Measurements from ENCODE around the gene PLAGL2.
"Not testable (repeated sequence)": the region's sequence is repeated elsewhere in the genome, so short reads cannot be mapped to it uniquely, and the experiment has no call there.

The PLAGL2 gene

DNA sequence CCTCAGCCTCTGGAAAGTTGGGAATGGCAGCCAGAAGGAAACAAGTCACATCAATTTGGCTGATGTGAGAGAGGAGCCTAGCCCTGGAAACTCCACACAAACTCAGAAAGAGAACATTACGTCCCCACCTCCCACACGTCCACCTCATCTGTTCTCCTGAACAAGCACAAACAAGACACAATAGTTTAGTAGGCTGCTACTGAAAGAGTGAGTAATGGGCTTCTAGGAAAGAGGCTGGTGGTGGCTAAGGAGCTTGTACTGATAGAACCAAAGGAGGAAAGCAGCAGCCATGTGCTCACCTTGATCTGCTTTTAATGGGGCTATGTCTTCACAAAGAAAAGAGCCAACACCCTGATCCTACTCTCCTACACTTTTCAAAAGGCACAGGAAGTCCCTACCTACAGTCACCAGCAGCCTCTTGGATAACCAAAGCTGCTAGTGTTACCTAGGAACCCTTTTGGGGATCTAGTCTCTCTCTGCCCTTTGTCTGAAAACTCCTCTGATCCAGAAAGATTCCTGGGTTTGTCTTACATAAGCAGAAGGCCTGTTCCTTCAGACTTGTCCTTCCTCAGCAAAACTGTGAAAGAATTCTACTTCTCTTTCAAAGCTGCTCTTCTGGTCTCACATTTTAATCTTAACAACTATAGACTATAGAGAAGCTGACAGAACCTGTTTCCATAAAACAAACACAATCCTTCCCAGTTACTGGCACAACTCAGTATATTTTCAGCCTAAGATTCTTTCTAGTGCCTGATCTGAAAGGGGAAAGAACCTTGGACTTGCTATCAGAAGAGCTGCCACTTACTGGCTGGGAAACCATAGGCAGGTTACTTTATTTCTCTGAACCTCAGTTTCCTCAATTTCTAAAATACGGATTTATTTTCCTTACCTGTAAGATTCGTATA lies 3.1 kb downstream of the PLAGL2 start:
- in situ Hi-C loops (cut with MboI; ENCODE audit: low sequenced_read_pairs) = no loop called here

DNA sequence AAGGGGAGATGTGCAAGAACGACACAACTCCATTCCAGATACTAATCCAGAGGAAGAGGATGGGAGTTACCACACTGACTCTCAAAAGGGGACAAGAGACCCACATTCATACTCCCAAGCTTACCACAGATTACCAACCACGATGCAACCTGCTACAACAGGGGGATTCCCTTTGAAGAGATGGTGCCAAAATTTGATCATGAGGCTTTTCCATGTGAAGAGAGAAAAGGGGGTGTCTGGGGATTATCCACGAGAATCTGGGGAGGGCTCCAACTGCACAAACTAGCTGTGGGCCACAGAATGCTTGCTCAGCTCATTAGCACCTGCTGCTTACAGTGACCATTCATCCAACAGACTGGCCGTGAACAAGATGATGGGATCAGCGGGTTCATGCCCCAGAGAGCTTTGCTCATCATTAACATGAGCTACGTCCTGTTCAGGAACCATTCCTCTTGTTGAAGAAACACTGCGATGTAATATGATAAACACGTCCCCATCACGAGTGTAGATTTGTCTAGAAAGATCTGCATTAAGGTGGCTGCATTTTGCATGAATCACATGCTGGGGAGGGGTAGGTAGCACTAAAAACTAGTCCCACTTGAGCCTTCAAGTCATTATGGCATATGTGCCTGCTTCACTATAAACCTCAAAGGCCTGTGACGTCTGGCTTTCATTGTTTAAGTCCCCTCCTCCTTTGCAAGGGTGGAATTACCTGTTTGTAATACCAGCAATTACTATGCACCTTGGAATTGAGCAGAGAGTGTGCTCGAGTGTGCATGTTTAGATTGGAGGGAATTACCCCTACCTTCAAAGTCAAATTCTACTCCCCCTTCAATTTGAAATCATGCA lies 4.0 kb downstream of the PLAGL2 start:
- in situ Hi-C loops (cut with MboI; ENCODE audit: low sequenced_read_pairs) = no loop called here

DNA sequence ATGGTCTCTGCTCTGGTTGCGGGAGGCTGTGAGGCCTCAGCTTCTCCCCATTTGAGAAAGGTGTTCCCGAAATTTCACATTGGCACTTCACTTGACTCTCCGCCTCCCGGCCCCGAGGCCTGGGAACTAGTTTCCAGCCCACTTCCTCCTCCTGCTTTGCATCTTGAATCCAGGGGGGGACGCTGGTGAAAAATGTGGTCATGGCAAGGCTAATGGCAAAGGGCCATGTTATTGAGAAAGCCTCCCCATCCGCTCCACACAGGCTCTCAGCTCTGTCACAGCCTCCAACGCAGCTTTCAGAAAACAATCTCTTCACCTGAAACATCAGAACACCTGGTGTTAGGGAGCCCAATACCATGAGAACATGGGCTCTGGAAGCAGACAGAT lies 5.6 kb downstream of the PLAGL2 start:
- in situ Hi-C loops (cut with MboI; ENCODE audit: low sequenced_read_pairs) = no loop called here

DNA sequence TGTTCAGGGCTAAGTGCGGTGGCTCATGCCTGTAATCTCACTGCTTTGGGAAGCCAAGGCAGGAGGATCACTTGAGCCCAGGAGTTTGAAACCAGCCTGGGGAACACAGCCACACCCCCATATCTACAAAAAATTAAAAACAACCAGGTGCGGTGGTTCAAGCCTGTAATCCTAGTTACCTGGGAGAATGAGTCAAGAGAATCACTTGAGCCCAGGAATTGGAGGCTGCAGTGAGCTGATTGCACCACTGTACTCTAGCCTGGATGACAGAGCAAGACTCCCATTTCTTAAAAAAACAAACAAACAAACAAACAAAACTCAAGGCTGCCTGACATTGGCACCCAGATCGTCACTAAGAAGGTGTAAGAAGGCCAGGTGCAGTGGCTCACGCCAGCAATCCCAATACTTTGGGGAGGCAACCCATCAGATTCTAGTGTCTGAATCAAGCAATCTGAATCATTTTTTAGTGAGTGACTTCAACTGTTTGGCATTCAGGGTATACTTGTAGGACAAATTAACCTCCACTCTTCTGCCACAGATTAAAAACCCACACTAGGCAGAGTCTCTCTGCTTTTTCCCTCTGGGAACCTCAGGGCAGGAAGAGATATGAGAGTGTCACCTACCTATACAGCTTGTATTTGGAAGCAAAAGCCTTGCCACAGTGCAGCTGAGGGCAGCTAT lies 6.1 kb downstream of the PLAGL2 start:
- in situ Hi-C loops (cut with MboI; ENCODE audit: low sequenced_read_pairs) = no loop called here

DNA sequence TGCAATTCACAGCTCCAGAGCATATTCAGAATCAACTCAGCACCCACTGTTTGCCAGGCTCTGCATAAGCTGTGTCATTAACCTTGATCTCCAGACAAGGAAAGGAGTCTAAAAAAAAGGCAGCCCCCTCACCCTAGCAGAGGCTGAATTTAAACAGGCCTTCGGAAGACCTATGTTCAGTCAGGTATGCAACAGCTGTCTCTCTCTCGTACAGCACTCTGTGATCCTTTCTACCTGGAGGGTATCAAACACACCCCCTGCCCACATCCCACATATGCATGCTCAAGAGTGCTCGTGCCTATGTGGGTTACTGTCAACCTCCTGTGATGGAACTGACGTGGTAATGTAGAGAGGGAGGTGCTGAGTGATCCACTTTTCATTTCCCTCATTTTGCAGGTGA lies 8.5 kb downstream of the PLAGL2 start:
- in situ Hi-C loops (cut with MboI; ENCODE audit: low sequenced_read_pairs) = no loop called here

DNA sequence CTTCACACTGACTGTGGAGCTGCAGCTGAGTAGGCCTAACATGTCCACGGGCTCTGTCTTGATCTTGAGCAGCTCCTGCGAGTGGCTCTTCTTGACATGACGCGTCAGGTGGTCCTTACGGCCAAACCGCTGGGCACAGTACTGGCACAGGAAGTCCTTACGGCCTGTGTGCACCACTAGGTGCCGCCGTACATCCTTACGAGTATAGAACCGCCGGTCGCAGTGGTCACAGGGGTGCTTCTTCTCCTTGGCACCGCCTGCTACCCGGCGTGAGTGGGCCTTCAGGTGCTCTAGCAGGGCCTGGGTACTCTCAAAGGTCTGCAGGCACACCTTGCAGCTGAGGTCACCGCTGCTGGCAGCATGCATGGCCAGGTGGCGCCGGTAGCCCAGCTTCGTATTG lies 10.4 kb downstream of the PLAGL2 start:
- in situ Hi-C loops (cut with MboI; ENCODE audit: low sequenced_read_pairs) = not testable (repeated sequence)

DNA sequence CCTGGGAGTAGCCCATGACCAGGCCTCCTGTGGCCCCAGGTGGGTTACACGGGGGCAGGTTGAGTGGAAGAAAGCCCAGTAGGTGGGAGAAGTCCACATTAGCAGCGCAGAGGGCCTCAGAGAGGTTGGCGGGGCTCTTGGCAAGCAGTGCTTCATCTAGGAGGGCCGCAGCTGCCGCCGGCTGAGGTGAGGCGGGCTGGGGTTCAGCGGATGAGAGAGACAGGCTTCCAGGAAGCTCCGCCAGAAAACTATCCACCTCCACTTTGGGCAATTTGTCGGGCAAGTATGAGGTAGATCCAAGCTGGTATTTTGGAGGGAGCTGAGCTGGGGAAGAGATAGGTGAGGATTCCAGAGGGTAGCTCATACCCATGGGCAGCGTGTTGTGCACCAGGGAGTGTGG lies 10.9 kb downstream of the PLAGL2 start:
- in situ Hi-C loops (cut with MboI; ENCODE audit: low sequenced_read_pairs) = not testable (repeated sequence)

DNA sequence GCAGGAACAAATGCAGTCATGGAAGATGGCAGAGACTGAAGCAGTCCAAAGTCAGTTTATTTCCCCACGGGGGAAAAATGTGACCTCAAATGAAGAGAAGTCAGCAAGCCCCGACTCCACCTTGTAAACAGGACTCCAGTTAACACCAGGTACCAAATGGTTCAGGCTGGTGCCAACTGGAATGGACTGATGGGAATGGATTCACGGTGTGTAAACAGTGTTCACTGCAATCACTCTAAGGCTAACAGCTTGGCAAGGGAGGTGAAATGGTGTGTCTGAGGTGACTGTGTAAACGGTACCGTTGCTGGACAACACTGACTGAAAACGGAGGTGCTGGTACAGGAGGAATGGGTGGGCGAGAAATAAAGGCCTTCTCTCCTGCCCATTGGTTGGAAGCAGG lies 12.0 kb downstream of the PLAGL2 start:
- in situ Hi-C loops (cut with MboI; ENCODE audit: low sequenced_read_pairs) = no loop called here

DNA sequence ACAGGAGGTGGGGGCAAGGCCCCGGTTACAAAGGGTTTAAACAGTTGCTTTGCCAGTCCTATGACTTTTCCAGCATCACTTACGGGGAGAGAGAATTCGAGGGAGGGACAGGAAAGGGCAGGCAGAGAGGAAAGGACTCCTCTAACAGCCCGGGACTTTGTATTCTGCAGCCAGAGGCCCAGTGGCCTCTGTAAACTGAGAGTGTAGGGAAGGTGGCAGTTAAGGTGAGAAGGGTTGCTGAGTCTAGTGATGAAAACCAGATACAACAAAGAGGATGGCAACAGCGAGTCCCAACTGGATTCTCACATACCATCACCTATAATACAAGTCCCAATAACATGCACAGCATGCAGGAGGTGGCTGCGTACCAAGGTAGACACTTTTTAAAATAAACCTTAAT lies 13.5 kb downstream of the PLAGL2 start:
- in situ Hi-C loops (cut with MboI; ENCODE audit: low sequenced_read_pairs) = no loop called here

DNA sequence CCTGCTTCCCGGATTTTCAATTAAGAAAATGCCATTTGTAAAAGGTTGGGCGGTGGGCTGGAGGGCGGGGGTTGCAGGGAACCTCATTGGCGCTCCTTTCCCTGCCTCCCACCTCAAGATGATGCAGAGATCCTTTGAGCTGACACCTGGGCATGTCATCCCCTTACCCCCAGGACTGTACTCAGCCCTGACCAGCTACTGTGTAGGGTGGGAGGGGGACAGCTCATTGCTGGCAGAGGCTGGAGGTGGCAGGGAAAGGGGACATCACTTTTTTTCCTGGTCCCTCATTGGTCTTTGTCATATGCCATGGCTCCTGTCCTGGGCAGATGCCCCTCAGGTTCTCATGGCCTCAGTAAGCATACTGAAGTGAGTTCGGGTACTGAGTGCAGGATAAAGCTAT lies 14.2 kb downstream of the PLAGL2 start:
- in situ Hi-C loops (cut with MboI; ENCODE audit: low sequenced_read_pairs) = not testable (repeated sequence)

DNA sequence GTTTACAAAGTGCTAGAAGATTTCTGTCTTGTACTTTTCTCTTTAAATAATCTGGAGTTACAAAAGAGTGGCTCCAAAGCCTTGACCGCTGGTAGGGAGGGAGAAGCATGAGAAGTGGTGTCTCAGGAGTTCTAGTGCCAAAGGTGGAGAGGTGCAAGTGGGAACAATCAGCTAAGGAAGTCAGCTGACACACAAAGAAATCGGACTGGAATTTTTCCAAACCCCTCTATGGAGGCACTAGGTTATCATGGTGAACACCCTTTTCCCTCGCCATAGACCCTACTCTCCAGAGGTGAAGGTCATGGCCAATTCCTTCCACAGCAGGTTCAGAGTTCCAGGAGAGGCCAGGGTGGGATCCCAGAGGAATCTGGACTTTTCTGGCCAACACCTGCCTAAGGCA lies 14.8 kb downstream of the PLAGL2 start:
- in situ Hi-C loops (cut with MboI; ENCODE audit: low sequenced_read_pairs) = no loop called here

DNA sequence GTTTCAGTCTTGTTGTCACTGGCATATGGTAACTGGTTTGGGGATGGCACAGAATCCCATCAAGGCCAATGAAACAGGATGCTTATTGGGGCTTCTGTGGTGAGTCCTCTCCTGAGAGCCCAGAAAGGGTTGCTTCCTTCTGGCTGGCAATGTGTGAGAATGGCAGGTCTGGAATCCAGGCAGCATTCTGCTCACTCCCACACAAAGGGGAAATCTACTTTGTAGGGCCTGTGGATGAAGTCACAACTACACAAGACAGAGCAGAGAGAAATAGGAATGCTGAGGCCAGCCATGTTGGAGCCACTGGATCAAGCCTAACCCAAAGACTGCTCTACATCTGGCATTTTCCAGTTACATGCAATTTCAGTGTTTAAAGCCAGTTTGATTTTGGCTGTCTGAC lies 15.7 kb downstream of the PLAGL2 start:
- in situ Hi-C loops (cut with MboI; ENCODE audit: low sequenced_read_pairs) = no loop called here

DNA sequence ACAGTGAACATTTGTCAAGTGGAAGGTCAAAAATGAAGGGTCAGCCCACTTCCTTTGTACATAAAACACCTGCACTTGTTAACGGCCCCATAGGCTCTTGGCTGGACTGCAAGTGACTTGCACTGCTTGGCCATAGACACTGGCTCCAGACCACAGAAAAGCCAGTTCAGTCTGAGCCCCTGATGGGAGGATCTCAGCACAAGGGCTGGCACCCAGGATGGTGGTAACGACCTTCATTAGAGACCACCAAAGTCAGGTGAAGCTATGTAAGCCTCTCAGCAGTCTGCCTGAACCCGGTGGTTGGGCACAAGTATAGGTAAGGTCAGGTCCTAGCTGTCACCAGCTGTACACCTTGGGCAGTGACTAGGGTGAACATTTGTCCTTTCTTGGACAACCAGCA lies 16.1 kb downstream of the PLAGL2 start:
- in situ Hi-C loops (cut with MboI; ENCODE audit: low sequenced_read_pairs) = no loop called here

DNA sequence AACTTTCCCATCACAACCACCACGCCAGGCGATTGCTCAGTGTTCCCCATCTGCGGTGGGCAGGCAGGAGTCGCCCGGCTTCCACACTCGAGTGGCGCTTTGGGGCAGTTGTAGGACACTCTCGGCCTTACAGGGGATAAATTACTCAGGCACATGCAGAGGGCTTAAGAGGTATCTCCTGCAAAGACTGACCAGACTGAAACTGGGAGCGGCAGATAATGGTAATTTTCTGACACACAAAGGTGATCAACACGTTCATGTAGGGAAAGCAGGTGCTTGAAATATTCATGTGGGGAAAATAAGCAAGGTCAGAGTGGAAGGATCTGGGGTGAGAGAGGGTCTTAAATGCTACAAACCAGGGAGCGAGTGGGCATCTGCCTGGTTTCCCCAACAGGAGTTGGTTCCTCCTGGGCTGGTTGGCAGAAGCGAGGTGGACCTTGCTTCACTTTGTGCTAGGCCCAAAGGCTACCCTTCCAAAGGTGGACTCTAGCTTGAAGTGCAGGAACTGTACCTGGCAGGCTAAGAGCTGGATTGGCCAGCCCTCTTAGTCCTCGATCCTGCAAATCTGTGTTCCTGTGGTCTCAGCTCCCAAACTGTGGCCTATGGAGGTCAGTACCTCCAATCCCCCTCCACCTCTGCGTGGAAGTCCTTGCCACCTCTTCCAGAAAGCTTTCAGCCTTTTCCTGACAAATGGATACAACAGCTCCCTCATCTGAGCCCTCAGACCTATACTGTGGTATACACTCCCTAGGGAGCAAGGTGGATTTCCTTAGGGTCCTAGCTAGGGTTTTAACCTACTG lies 16.7 kb downstream of the PLAGL2 start:
- in situ Hi-C loops (cut with MboI; ENCODE audit: low sequenced_read_pairs) = no loop called here

DNA sequence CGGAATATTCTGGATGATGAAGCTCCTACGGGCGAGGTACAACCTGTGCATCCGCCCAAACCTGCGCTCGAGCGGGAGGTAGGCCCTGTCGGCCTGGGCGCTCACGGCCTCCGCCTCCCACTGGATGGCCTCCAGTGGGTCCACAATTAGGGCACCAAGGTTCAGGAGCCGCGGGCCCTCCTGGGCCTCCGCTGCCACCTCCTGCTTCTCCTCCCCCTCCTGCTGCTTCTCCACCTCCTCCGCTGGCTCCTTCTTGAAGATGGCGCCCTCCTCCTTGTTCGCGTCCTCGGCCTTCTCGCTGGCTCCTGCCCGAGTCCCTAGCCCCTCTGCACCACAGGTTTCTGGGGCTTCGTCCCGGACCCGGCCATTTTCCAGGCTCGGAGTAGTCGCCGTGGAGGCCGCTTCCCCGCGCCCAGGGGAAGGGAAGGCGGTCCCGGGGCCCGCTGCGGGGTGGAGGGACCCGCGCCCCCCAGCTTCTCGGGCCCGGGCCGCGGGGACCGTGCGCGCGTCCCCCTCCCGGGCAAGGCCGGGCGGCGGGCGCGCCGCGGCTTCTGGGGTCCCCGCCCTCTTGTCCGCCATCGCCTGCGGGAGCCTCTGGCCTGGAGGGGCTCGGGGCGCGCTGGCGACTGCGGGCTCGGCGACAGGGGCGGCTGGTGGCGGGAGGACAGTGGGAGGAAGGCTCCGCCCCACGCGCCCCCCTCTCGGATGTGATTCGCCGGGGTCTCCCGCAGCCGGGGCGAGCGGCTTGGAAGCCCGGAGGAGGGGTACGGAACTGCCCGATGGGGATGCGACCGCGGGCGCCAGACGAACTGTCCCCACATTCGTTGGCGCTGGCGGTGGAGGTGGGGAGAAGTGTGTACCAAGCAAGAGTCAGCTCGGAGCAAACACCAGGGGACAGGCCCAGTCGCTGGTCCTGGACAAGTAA lies 17.6 kb downstream of the PLAGL2 start:
- in situ Hi-C loops (cut with MboI; ENCODE audit: low sequenced_read_pairs) = no loop called here

DNA sequence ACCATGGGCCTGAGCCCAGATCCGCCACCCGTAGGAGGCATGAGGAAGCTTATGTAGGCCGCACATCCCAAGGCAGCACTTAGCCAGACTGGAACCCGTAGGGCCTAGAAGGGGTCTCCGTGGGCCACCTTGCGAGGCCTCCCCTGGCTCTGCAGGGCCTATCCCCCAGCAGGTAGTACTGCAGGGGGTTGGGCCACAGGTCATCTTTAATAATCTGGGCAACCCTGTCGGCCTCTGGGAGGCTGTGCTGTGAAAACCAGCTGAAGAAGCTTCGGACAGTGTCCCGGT lies 18.5 kb downstream of the PLAGL2 start:
- in situ Hi-C loops (cut with MboI; ENCODE audit: low sequenced_read_pairs) = no loop called here

DNA sequence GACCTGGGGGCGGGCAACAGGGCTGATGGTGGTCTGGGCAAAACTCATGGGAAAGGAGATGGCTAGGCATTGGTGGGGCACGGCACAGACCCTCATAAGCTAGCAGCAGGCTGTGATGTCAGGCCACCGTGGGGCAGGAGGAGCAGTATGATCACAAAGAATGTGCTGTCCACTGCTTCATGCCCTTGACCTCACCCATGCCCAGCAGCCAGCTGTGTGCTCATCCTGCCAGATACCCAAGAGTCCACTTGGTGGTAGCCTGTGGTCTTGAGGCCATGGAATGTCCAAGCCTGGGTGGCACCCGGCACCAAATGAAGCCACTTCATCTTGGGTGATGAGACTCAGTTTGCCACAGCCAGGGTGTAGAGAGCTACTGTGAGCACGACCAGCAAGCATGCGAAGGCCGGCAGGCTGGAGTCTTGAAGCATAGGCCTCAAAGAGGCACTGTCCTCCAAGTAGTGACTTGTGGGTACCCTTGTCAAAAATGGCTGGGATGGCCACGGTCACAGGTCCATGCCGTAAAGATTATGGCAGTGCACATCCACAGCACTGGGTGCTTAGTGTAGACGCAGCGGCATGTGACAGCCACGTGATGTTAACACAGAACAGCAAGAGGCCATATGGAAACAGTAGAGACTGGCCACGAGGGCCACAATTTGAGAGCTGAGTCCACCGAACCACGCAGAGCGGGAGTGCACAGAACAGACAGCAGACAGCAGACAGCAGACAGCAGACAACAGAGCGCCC lies 19.0 kb downstream of the PLAGL2 start:
- in situ Hi-C loops (cut with MboI; ENCODE audit: low sequenced_read_pairs) = no loop called here

DNA sequence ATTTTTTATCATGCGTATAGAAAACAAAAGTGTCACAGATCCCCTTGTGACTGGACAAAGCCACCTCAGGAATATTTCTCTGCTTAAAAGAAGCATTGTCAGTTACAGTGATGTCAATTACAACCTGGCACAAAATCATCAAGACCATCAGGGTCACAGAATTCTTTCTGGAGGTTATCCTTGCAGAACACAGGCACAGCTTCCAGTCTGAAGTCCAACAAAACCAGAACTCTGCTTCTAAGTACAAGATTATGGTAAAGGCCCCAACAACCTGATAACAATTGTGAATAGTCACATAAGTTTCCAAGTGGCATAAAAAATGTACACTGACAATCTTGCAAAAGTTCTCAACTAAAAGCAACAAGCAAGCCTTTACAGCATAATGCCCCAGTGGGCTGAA lies 21.0 kb downstream of the PLAGL2 start:
- in situ Hi-C loops (cut with MboI; ENCODE audit: low sequenced_read_pairs) = no loop called here

DNA sequence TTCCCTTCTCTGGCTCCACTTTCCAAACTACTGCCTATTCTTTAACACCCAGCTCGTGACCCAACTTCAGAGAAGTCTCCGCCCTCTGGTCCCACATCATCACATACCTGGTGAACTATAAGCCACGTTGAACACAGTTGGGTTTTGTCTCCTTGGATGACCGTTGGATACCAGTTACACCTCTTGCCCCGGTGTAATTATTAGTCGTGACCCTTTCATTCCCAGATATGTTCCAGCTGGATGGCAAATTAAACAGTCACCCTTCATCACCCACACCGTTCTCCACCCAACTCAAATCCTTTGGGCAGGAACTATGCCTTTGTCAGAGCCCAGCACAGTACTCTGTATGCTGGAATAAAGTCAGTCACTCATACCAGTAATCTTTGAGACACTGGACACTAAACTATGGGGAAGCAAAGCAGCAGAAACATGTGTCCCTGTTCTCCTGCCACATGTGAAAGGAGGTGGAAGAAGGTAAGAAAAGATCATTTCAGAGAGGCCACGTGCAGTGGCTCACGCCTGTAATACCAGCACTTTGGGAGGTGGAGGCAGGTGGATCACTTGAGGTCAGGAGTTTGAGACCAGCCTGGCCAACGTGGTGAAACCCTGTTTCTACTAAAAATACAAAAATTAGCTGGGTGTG lies 22.5 kb downstream of the PLAGL2 start:
- in situ Hi-C loops (cut with MboI; ENCODE audit: low sequenced_read_pairs) = no loop called here
